ENCODE data around the gene BBS2.

GRCh38 chr16:56482683-56483236 is 37.1 kb downstream of the BBS2 start:
- TF ChIP-seq GATA2 (IDR thresholded peaks at IDR 0.05; ENCODE audit: low read depth, low read length) = no peak
- TF ChIP-seq GATA3 (IDR thresholded peaks at IDR 0.05; ENCODE audit: low read depth, low read length) = no peak
